Right atrium auricular region (tissue), 2 donors: ENCODE data around the gene PHF20. TPM values are rescaled to one million over a fixed set of nuclear protein-coding genes. Genes with fewer than 3 reads are reported as not detected.

ENCODE experiments used
- DNase-seq: peaks from one replicate; pipeline ENCODE4 v3.0.0-alpha.2; 2019; ENCODE audit warnings: low spot score
- H3K27ac ChIP-seq, 2 donors: fragments of 200-600 bp; sonication (generic); 1 replicate in 1 of 2; 2 replicates in 1 of 2; pipeline ENCODE4 v1.5.1; 2016 to 2019
- H3K27me3 ChIP-seq, 2 donors: fragments of 200-600 bp; sonication (generic); one replicate each; pipeline versions ENCODE4 v1.5.1 to v1.6.0; 2017 to 2019
- H3K36me3 ChIP-seq: fragments of 200-600 bp; sonication (generic); one replicate; pipeline ENCODE4 v1.5.1; 2016
- H3K4me1 ChIP-seq, 2 donors: fragments of 200-600 bp; sonication (generic); one replicate each; pipeline versions ENCODE4 v1.5.1 to v1.6.0; 2017 to 2019
- H3K4me3 ChIP-seq, 2 donors: fragments of 200-600 bp; sonication (generic); 1 replicate in 1 of 2; 2 replicates in 1 of 2; pipeline ENCODE4 v1.5.1; 2017 to 2019; ENCODE audit warnings: mild to moderate bottlenecking in 1 of 2, moderate library complexity in 1 of 2
- H3K9me3 ChIP-seq, 2 donors: fragments of 200-600 bp; sonication (generic); one replicate each; pipeline ENCODE4 v1.5.1; 2019
- total RNA-seq, 2 donors: library from RNA; depleted of rRNA; stranded (reverse); fragments of >200 nt; gene quantifications; one replicate each; pipeline ENCODE4 v1.1.0, GENCODE V29; 2016
- TF ChIP-seq, protein P1 (sequence below), 2 donors: fragments of 200-600 bp; sonication (generic); IDR thresholded peaks; one replicate each; pipeline ENCODE4 v1.5.1; 2019; ENCODE audit warnings: antibody characterized with exemption in 2 of 2

PHF20 gene
- total RNA-seq, 2 donors from 2014 or later, result 29.7 to 34.7 TPM

DNA sequence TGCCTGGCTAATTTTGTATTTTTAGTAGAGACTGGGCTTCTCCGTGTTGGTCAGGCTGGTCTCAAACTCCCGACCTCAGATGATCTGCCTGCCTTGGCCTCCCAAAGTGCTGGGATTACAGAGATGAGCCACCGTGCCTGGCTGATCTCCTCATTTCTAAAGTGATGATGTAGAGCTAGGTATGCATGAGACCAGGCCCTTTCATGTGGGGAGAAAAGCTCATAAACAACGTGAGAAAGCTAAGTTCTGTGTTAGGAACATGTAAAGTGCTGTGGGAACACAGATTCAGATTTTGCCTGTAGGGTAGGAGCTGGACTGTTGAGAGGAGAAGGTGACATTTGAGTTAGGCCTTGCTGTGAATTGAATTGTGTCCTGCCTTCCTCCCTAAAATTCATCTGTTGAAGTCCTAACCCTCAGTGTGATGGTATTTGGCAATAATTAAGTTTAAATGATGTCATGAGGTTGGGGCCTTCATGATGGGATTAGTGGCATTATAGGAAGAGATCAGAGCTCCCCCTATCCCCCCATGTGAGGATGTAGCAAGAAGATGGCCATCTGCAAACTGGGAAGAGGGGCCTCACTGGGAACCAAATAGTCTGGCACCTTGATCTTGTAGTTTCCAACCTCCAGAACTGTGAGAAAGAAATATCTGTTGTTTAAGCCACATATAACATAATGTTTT, 133.3 kb downstream of the PHF20 start:
- H3K36me3 ChIP-seq, result peaks cover 6% of the 10 kb centered on the region

GRCh38 chr20:35907017-35907701, 135.3 kb downstream of the PHF20 start:
- Histone ChIP-seq H3K27ac (peak overlapping the region; percentile 32 to 42), H3K4me3 (no peak overlapping the region), H3K9me3 (no peaks in the 10 kb centered on the region), H3K27me3 (no peaks in the 10 kb centered on the region), H3K4me1 (peaks cover 0 to 27% of the 10 kb centered on the region in 2 donors), H3K36me3 (no peaks in the 10 kb centered on the region)
- TF ChIP-seq, protein P1, sequence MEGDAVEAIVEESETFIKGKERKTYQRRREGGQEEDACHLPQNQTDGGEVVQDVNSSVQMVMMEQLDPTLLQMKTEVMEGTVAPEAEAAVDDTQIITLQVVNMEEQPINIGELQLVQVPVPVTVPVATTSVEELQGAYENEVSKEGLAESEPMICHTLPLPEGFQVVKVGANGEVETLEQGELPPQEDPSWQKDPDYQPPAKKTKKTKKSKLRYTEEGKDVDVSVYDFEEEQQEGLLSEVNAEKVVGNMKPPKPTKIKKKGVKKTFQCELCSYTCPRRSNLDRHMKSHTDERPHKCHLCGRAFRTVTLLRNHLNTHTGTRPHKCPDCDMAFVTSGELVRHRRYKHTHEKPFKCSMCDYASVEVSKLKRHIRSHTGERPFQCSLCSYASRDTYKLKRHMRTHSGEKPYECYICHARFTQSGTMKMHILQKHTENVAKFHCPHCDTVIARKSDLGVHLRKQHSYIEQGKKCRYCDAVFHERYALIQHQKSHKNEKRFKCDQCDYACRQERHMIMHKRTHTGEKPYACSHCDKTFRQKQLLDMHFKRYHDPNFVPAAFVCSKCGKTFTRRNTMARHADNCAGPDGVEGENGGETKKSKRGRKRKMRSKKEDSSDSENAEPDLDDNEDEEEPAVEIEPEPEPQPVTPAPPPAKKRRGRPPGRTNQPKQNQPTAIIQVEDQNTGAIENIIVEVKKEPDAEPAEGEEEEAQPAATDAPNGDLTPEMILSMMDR (IDR thresholded peaks at IDR 0.05), result no peak
- DNase-seq, result peak; percentile 61

More for the DNA sequence above, 133.3 kb downstream of the PHF20 start:
- Histone ChIP-seq H3K27me3 (no peaks in the 10 kb centered on the region), H3K27ac (no peak overlapping the region), H3K4me1 (peaks cover 0 to 34% of the 10 kb centered on the region in 2 donors), H3K4me3 (no peak overlapping the region), H3K9me3 (no peaks in the 10 kb centered on the region)
- TF ChIP-seq, protein P1 (IDR thresholded peaks at IDR 0.05), result no peak
- no peak for DNase-seq

GRCh38 chr20:35908007-35908406, 136.2 kb downstream of the PHF20 start:
- Histone ChIP-seq H3K36me3 (no peaks in the 10 kb centered on the region), H3K9me3 (no peaks in the 10 kb centered on the region), H3K4me1 (peaks cover 0 to 25% of the 10 kb centered on the region in 2 donors), H3K27ac (peak overlapping the region in 1 of 2 donors; percentile 17), H3K4me3 (no peak overlapping the region), H3K27me3 (no peaks in the 10 kb centered on the region)
- no peak for DNase-seq
- TF ChIP-seq, protein P1 (IDR thresholded peaks at IDR 0.05), result no peak

GRCh38 chr20:35909176-35909575, 137.4 kb downstream of the PHF20 start:
- no peaks in the 10 kb centered on the region for H3K27me3 ChIP-seq
- H3K9me3 ChIP-seq, result no peaks in the 10 kb centered on the region
- H3K36me3 ChIP-seq, result peaks cover 11% of the 10 kb centered on the region
- H3K27ac ChIP-seq, result no peak overlapping the region
- peaks cover 0 to 25% of the 10 kb centered on the region in 2 donors for H3K4me1 ChIP-seq
- TF ChIP-seq, protein P1 (IDR thresholded peaks at IDR 0.05), result no peak
- H3K4me3 ChIP-seq, result no peak overlapping the region
- no peak for DNase-seq

- no peak overlapping the region for H3K27ac ChIP-seq
- peaks cover 16% of the 10 kb centered on the region for H3K36me3 ChIP-seq
- H3K9me3 ChIP-seq, result no peaks in the 10 kb centered on the region
- no peak overlapping the region for H3K4me3 ChIP-seq
- no peak for DNase-seq
- H3K4me1 ChIP-seq, result peaks cover 0 to 25% of the 10 kb centered on the region in 2 donors
- no peaks in the 10 kb centered on the region for H3K27me3 ChIP-seq
- TF ChIP-seq, protein P1 (IDR thresholded peaks at IDR 0.05), result no peak
Measured at GRCh38 chr20:35909796-35910195, 138.0 kb downstream of the PHF20 start.
